Measurements from ENCODE around the gene NFAT5.

NFAT5 gene

DNA sequence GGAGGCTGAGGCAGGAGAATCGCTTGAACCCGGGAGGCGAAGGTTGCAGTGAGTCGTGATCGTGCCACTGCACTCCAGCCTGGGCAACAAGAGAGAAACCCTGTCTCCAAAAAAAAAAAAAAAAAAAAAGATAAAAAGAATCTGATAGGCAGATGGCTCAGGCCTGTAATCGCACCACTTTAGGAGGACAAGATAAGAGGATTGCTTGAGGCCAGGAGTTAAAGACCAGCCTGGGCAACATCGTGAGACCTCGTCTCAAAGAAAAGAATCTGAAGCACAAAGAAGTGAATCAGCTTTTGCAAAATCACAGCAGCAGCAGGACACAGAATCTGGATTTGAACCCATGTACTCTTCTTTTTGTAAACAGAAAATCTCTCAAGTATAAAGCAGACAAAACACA, 181.3 kb downstream of the NFAT5 start:
- no peak for DNase-seq

- DNase-seq, result no peak
Measured at GRCh38 chr16:69748694-69749345, 183.1 kb downstream of the NFAT5 start.

DNA sequence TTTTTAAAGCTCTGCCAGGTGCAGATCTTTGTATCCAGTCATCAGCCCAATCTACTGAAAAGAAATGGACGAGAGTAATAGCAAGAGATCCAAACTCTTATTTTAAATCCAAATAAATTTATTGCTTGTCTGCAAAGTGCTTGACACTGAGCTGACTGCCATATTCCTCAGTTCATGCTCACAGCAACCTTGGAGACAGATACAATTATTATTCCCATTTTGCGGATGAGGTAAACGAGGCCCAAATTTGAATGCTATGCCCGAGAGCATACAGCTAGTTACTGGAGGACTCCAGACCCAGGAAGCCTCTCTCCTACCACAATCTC, 188.3 kb downstream of the NFAT5 start:
- no peak for DNase-seq
